Pulmonary artery endothelial cell (primary cell): ENCODE data around the gene DMWD. TPM values are rescaled to one million over a fixed set of nuclear protein-coding genes. Genes with fewer than 3 reads are reported as not detected.
"Not testable (repeated sequence)": the region's sequence is repeated elsewhere in the genome, so short reads cannot be mapped to it uniquely, and the experiment has no call there.

Experiments used
- DNase-seq: peaks from one replicate; pipeline ENCODE4 v3.0.0-alpha.2; 2011; ENCODE audit warnings: low read depth, low spot score
- total RNA-seq: library from RNA; depleted of rRNA; stranded (reverse); fragments of >200 nt; gene quantifications from 2 replicates; pipeline ENCODE4 v1.2.3, GENCODE V29; 2014

The DMWD gene
- total RNA-seq, 1 donor from 2014 or later, result 27.2 TPM

DNA sequence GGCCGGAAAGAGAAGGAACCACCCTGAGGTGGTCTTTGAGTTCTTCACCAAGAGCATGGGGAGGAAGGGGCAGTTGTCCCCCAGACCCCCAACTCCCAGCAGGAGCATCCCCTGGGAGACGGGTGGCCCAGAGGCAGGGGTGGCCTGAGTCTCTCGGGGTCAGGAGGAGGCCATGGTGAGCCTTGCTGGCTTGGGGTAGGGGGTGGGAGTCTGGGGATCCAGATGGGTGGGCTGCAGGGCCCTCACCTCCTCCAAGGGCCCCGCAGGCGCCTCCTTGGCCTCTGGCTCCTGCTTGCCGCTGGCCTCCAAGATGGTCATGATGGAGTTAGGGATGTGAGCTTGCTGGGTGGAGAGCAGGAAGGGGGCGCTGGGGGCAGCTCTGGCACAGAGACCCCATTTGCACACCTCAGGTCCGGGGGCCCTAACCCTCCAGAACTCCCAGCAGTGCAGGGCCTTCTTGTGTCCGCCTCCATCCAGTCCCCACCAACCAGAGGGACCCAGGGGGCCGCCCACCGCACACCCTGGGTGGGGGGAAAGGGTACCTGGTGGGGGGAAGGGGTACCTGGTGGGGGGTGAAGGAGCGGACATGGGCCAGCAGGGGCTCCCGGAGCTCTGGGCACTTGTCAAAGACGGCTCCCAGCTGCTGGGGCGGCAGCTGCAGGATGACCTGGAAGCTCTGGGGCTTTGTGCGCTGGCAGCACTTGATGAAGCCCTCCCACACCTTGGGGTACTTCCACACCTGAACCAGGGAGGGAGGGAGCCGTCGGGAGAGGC lies 23.8 kb upstream of the DMWD start:
- no peak for DNase-seq

DNA sequence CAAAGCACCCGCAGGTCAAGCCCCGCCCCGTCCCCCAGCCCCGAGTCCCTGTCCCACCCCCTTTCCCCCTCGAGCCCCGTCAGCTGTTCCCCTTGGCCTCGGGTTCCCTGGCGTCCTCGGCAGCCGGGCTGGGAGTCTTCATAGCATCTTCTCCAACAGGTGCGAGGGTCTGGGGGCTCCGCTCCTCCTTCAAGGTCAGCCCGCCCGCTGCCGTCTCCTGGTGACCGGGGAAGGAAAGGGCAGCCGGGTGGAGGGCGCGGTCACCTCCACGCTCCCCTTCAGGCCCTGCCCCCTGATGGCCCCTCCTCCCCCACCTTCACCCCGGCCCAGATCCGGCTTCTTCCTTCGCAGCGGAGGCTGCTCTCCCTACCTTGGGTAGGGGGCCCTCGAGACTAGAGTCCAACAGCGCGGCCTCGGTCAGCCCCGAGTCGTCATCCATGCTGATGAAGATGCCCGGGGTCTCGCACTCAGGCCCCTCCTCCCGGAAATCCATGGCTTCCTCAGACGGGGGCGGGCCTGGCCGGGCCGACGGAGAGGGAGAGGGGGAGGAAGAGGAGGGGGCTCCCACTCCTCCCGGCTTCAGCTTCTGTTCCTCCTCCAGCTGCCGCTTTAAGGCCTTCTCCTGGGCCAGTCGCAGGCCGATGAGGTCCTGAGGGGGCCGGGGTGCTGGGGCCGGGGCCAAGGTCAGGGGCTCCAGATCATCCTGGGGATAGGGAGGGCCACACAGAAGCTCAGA lies 23.0 kb upstream of the DMWD start:
- DNase-seq, result no peak

DNA sequence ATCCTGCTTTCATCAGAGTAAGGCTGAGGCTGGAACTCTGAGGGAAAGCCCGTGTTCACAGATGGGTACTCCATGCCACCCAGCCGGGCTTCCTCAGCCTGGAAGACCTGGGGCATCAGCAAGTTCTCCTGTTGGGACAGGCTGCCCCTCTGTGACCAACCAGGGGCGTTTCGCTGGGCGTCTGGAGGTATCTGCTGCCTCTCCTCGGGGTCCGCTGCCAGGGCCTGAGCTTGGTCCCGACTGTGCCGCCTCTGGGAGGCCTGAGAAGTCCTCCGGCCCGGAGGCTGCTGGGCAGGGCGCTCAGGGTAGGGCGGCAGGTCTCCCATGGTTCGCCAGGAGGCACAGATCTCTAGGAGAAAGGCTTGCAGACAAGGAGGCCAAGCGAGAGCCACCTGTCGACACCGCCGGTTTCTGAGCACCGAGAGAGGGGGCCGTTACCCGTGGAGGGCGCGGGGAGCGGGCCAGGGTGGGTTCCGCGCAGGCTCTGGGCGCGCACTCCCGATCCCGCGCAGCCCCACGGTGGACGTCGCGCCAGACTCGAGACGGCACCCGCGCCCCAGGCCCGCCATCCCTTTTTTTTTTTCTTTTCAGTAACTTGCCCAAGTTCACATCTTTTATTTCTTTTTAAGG lies 22.3 kb upstream of the DMWD start, which contains the start of gene RSPH6A:
TSS of gene RSPH6A (minus strand) at position 458 of the 630 bp plus-strand sequence. CDS start at position 326, 132 bp downstream.
- DNase-seq, result no peak

DNA sequence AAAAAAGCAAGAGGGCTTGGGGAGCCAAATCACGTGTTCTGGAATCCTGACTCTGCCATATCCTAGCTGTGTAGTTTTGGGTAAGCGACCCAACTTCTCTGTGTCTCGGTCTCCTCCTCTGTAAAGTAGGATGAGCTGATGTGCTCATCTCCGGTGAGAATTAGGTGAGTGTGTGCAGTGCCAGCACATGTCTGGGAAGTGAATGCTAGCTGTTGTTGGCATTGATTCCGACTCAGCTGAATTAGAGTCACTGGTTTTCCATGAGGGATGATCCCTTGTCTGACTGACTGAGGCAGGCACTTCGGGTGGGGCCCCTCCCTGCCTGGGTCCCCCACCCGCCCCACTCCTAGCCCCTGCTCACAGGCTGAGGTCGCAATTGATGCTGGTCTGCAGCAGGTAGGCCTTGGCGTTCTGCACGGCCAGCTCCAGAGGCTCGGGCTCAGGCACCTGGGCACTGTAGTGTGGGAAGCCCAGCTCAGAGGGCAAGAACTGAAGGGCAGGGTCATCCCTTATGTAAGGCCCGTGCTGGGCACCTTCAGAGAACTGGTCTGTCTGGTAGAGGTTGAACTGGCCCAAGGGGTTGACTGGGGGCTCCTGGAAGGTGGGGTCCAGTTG lies 21.6 kb upstream of the DMWD start:
- DNase-seq, result no peak

DNA sequence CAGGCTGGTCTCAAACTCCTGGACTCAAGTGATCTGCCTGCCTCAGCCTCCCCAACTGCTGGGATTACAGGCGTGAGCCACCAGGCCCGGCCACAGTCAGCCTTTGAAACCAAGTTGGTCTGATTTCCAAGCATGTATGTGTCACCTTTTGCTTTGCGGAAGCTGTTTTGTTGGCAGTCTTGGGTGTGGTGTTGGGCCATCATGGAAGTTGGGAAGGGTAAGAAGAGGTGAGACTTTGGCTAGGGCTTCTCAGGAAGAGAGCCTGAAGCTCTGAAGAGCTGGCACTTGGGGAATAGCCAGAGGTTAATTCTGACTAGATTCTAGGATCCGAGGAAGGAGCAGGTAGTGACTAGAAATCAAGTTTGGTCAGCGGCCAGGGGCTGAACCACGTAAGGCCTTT lies 19.7 kb upstream of the DMWD start:
- no peak for DNase-seq

DNA sequence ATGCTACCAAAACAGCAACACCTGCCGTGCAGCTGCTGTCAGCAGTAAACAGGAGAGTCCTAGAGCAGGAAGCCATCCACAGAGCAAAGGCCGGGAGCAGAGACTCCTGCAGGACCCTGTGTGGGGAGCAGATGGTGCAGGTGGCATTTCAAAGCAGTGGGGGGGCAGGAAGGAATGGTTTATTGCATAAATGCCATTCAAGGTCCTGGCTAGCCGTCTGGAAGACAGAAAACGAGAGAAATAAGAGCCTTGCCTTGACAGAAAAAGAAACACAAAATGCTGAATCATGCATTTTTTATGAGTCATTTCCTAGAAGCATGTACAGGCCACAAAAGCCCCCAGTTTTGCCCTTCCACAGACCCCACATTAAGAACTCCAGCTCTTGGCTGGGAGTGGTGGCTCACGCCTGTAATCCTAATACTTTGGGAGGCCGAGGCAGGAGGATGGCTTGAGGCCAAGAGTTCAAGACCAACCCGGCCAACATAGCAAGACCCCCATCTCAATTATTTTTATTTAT lies 17.1 kb upstream of the DMWD start:
- no peak for DNase-seq

DNA sequence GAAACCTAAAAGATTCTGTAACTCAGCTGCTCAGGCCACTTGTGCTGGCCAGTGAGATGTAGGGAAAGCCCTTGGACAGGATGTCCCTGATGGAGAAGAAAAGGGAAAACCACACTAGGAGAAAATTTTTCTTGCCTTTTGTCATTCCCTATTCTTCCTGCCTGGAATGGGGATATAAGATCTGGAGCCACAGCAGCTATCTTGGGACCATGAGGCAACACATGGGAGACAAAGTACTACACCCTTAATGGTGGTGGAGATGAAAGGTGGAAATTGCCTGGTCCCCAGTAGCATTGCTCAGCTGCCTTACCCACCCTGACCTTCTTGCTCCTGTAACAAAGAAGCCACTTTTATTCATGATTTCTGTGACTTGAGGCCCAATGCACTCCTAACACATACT lies 13.1 kb upstream of the DMWD start:
- no peak for DNase-seq

DNA sequence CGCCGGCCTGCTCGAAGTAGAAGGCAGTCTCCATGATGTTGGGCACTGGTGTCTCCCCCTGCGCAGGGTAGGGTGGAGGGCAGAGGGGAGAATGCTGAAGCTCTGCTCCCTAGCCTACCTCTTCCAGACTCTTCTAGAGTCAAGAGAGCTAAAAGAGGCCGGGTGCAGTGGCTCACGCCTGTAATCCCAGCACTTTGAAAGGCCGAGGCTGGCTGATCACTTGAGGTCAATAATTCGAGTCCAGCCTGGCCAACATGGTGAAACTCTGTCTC lies 12.2 kb upstream of the DMWD start:
- no peak for DNase-seq

DNA sequence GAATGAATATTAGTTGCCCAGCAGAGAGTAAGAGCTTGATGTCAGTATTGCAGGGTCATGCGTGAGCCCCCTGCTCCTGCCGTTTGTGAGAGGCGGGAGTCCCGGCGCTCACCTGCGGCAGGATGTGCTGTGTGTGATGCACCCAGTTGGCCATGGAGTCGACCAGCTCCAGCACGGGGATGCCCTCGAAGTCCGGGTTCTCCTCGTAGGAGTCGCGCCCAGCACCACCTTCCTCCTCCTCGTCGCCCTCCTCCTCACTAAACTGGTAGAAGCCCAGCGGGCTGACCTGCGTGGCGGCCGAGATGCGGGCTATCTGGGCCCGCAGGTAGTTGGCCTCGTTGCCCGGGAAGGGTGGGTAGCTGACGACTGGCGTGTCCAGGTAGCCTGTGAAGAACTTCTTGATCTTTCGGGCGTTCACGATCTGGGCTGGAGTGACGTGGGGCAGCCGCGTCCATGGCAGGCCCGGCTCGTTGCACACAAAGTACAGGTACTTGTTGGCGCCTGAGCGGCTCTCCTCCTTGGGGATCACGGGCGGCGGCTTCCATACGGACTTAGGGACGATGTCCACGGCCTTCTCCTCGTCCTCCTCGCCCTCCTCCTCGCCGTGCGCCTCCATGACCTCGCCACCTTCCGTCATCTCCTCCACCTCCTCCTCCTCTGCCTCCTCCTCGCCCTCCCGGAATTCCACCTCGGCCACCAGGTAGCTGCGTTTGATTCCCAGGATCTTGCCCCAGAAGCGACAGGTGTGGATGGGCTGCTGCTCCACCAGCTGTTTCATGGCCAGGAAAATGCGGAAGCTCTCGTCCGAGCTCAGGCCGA lies 11.7 kb upstream of the DMWD start:
- no peak for DNase-seq

DNA sequence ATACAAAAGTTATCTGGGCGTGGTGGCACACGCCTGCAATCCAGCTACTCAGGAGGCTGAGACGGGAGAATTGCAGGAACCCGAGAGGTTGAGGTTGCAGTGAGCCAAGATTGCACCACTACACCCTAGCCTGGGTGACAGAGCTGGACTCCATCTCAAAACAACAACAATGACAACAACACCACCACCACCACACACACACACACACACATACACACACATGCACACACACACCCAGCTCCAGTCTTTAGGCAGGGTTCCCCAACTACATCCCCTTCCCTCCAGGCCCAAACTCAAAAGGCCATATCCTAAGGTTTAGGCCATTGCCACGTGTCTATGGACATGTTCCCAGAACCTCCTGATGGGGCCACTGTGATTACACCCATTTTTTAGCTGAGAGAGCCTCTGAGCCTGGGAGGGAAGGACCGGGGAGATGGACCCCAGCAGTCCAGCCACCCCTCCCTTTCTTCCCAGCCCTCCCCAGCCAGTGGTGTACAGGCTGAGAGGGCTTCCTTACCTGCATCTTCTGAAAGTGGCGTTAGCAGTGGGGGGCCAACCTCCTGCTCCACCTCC lies 9.0 kb upstream of the DMWD start:
- DNase-seq, result no peak

DNA sequence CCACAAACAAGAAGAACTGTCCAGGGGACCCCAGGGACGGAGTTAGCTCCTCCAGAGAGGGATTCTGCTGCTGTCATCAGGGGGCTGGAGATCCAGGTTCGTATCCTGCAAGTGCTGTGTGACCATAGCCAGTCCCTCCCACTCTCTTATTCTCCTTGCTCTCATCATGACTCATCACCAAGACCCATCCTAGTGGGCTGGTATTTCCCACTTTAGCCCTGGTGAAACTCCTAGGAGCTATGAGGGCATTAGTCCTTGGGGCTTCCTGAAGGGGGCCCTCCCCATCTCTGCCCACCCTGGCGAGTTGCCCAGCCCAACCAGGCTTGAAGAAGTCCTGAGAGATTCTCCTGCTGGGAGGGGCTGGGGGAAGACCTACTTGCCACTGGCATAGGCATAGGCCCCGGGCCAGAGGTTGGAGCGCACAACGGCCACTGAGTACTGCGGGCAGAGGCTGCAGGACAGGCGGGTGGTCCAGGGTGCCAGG lies 7.5 kb upstream of the DMWD start:
- DNase-seq, result no peak

DNA sequence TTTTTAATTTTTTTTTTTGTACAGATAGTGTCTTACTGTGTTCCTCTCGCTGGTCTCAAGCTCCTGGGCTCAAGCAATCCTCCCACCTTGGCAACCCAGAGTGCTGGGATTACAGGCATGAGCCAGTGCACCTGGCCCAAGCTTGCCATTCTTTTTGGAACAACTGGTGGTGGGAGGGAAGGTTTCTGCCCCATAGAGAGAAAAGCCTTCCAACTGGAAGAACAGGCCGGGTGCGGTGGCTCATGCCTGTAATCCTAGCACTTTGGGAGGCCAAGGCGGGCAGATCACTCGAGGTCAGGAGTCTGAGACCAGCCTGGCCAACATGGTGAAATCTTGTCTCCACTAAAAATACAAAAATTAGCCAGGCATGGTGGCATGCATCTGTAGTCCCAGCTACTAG lies 6.9 kb upstream of the DMWD start:
- not testable (repeated sequence) for DNase-seq

DNA sequence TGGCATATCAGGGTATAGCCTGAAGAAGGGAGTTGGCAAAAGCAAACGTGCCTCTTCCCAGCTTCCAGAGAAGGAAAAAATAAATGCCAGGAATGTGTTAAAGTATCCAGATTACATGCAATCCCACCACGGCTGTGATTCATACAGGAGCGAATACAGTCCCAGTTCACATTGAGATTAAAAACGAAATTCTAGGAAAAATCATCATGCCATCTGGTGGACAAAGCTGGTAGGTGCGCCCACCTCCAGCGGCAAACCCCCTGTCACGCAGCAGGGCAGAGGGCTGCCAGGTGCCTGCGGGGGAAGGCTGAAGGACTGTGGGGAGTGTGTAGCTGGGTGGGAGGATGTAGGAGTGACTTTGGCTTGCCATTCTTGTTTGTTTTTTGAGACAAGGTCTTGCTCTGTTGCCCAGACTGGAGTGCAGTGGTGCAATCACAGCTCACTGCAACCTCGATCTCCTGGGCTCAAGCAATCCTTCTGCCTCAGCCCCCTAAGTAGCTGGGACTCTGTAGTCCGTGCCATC lies 6.4 kb upstream of the DMWD start:
- no peak for DNase-seq

DNA sequence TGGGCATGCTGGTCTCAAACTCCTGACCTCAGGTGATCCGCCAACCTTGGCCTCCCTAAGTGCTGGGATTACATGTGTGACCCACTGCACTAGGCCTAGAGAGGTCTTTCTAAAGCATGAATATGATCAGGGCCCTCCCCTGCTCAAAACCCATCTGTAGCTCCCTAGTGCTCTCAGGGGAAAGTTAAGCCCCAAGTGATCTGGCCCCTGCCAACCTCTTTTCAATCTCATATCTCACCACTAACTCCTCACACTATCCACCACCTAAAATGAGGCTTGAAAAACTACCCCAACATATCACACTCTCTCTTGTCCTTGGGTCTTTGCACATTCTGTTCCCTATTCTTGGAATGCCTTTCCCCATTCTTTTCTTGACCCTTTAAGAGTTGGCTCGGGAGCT lies 2.0 kb upstream of the DMWD start:
- DNase-seq, result no peak

DNA sequence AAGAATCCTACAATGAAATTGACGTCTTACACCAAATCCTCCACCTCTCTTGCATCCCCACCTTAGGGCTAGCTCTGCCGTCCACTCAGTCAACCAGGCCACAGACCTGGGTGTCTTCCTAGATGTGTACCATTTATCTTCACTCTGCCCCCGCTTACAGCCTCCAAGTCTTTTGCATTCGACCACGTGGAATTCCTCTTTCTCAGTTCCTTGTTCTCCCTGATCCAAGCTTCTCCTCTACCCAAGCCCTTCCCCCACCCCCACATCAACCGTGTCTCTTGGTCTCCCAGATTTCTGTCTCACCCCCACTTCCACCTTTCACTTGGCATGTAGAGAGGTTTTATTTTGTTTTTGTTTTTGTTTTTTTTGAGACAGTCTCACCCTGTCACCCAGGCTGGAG lies 1.2 kb upstream of the DMWD start:
- no peak for DNase-seq

DNA sequence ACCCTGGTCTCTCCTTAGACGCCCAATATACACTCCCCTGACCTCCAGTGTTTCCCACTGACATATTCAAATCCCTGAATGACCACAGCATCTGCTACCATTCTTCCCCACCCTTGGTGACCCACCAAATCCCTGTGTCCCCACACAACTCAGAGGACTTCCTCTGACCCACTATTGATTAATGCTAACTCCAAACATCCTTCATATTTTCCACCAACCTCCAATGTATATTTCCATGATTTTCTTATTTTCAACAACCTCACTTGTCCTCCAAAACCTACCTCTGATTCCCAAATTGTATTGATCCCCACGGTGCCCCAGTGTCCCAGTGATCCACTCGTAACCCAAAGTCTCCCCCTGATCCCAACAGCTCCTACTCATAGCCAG lies 526 bp upstream of the DMWD start:
- no peak for DNase-seq

DNA sequence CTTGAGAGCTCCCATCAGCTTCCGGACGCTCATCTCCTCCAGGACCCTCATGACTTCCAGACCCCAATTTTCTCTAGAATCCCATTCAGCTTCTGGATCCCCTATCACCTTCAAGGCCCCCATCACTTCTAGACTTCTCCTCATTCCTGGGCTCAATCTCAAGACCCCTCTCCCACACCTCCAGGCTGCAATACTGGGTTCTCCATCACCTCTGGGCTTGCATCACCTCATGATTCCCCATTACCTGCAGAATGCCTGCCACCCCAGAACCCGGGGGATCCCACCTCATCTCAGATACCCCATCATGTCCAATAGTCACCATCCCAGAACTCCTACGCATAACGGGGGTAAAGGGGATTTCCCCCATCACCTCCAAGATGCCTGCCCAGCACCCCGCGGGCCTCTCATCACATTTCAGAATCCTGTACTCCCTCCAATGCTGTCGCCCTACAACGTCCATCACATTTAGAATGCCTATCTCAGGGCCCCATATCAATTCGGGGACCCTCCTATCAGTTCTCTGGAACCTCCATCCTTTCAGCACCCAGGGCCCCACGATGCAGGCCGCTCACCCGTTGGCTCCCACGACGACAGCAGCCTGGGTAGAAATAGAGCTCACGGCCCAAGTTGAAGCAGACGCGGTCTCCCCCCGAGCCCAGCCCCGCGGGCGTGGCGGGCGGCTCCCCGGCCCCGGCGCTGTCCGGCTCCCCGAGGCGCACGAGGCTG lies 738 bp downstream of the DMWD start:
- DNase-seq, result no peak

DNA sequence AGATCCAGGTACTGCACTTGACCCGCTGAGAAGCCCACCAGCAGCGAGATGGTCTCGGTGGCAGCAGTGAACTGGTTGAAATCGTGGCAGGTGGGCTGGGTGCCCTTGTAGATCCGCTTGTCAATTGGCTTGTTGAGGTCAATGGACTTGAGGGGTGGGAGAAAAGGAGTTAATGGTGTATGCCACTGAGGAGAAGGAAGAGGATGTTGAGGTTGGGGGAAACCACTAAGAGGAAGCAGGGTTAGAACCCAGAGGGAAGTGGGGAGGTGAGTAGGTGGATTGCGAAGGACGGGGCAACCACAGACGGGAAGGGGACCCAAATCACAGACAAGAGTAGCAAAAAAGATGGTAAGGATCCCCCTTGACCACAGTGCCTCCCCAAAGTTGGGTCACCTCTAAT lies 1.7 kb downstream of the DMWD start:
- no peak for DNase-seq

DNA sequence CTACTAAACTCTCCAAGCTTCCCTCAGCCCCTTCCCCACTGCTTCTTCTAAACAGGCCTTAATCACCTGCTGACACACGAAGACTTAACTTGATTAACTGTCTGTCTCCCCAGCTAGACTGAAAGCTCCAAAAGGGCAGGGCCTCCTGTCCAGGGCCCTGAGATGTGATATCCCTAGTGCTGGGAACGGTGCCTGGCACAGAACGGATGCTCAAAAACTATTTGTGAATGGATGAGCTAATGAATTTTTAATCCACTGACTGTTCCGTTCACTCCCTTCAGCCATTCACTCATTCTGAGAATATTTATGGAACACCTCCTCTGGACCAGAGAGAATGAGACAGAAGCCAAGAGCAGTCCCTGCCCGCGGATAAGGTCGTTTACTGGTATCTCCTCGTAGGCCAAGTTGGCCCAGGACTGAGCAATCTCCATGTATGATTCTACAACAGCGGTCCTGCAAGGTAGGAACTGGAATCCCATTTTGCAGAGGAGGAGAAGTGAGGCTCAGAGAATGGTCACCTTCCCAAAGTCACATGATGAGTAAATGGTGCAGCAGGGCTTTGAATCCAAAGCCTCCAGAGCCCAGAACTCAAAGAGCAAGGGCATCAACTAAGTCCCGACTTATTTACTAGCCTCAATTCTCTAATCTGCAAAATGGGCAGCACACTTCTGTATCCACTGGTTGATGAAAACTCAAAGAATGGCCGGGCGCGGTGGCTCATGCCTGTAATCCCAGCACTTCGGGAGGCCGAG lies 3.4 kb downstream of the DMWD start:
- no peak for DNase-seq
